ENCODE data around the gene AQP4. TPM values are rescaled to one million over a fixed set of nuclear protein-coding genes. Genes with fewer than 3 reads are reported as not detected.

AQP4 gene
- total RNA-seq, 1 experiment from 2014 or later, result 2.5 TPM

DNA sequence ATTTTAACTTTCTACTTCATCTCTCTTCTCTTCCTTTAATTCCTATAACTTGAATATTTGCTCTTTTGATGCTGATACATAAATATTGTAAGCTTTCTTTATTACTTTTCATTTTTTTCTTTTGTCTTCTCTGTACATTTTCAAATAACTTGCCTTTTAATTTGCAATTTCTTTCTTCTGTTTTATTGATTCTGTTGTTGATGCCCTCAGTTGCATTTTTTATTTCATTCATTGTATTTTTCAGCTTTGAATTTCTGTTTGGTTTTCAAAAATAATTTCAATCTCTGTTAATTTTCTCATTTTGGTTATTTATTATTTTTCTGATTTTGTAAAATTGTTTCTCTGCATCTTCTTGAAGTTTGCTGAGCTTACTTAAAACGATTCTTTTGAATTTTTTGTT lies 47.0 kb downstream of the AQP4 start:
- Mint-ChIP-seq H3K4me1 (ENCODE audit: low read depth, unreplicated experiment) (no peaks in the 10 kb centered on the region), H3K4me3 (ENCODE audit: low read depth, unreplicated experiment) (no peak overlapping the region), H3K36me3 (ENCODE audit: insufficient read depth, unreplicated experiment) (no peaks in the 10 kb centered on the region), H3K9me3 (ENCODE audit: low read depth, unreplicated experiment) (peaks cover 6% of the 10 kb centered on the region), H3K27me3 (ENCODE audit: unreplicated experiment) (no peaks in the 10 kb centered on the region), H3K27ac (ENCODE audit: unreplicated experiment) (no peak overlapping the region)
- no peak for DNase-seq
- intact Hi-C loops (cut with micrococcal nuclease; ENCODE audit: unreplicated experiment), result loop anchor here (10.0 kb wide), 1 partner anchor 366 kb away; the partner anchor contains the start of gene CHST9
- TF ChIP-seq, protein P1, sequence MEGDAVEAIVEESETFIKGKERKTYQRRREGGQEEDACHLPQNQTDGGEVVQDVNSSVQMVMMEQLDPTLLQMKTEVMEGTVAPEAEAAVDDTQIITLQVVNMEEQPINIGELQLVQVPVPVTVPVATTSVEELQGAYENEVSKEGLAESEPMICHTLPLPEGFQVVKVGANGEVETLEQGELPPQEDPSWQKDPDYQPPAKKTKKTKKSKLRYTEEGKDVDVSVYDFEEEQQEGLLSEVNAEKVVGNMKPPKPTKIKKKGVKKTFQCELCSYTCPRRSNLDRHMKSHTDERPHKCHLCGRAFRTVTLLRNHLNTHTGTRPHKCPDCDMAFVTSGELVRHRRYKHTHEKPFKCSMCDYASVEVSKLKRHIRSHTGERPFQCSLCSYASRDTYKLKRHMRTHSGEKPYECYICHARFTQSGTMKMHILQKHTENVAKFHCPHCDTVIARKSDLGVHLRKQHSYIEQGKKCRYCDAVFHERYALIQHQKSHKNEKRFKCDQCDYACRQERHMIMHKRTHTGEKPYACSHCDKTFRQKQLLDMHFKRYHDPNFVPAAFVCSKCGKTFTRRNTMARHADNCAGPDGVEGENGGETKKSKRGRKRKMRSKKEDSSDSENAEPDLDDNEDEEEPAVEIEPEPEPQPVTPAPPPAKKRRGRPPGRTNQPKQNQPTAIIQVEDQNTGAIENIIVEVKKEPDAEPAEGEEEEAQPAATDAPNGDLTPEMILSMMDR (IDR thresholded peaks at IDR 0.05; ENCODE audit: unreplicated experiment), result no peak
- BruUV-seq (replicated peaks), result no TSS peak
- CTCF ChIA-PET, result no interaction called here

DNA sequence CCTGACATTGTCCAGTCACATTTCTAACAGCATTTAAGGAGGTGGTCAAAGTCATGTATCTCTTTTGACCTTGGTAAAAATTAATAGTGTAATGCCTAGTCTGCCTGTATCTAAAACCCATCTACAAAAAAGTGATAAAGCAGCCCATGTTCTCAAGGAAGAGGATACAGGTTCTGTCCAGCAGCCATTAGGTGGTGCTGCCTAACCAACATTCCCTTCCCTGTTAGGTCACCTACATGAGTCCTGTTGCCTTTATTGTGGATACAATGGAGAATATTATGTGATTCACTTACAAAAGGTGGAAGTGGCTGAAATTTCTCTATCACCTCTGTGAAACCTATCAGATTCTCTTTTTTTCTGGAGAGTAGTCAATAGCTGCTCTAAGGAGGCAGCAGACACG lies 52.5 kb downstream of the AQP4 start:
- H3K4me3 Mint-ChIP-seq (ENCODE audit: low read depth, unreplicated experiment), result no peak overlapping the region
- CTCF ChIA-PET, result interaction anchor here (0.8 kb wide), 1 partner anchor 193 kb away, joined by 6 read pairs; no protein-coding TSS in a partner anchor
- H3K9me3 Mint-ChIP-seq (ENCODE audit: low read depth, unreplicated experiment), result peaks cover 4% of the 10 kb centered on the region
- TF ChIP-seq, protein P1 (IDR thresholded peaks at IDR 0.05; ENCODE audit: unreplicated experiment), result peak; percentile 61
- H3K36me3 Mint-ChIP-seq (ENCODE audit: insufficient read depth, unreplicated experiment), result no peaks in the 10 kb centered on the region
- no peak overlapping the region for H3K27ac Mint-ChIP-seq (ENCODE audit: unreplicated experiment)
- H3K27me3 Mint-ChIP-seq (ENCODE audit: unreplicated experiment), result no peaks in the 10 kb centered on the region
- intact Hi-C loops (cut with micrococcal nuclease; ENCODE audit: unreplicated experiment), result loop anchor here (1.0 to 10.0 kb wide), 4 partner anchors 204 to 786 kb away; partner anchors contain the start of gene CHST9
- peaks cover 30% of the 10 kb centered on the region for H3K4me1 Mint-ChIP-seq (ENCODE audit: low read depth, unreplicated experiment)
- no TSS peak for BruUV-seq (replicated peaks)
- DNase-seq, result peak; percentile 54

DNA sequence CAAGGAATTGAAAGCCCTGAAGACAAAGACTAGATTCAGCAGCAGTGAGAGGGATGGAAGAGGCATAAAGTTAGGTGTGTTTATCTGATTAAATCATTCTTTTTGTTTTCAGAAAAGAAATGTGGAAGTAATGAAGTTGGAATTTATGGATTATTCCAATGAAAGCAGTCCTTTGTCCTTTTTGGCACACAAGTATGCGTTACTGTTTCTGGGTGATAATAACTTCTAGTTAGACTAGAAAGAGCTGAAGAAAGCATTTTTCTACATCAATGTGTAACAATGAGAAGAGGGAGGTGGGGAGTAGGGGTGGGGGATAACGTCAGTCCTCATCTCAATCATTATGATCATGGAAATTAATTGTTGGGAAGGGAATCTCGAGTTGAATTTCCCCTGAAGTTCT lies 53.0 kb downstream of the AQP4 start:
- Mint-ChIP-seq H3K4me3 (ENCODE audit: low read depth, unreplicated experiment) (no peak overlapping the region), H3K4me1 (ENCODE audit: low read depth, unreplicated experiment) (peaks cover 30% of the 10 kb centered on the region), H3K27ac (ENCODE audit: unreplicated experiment) (peak overlapping the region; percentile 42), H3K9me3 (ENCODE audit: low read depth, unreplicated experiment) (peaks cover 4% of the 10 kb centered on the region), H3K27me3 (ENCODE audit: unreplicated experiment) (no peaks in the 10 kb centered on the region), H3K36me3 (ENCODE audit: insufficient read depth, unreplicated experiment) (no peaks in the 10 kb centered on the region)
- no peak for DNase-seq
- intact Hi-C loops (cut with micrococcal nuclease; ENCODE audit: unreplicated experiment), result loop anchor here (2.0 to 10.0 kb wide), 3 partner anchors 205 to 786 kb away; partner anchors contain the start of gene CHST9
- no TSS peak for BruUV-seq (replicated peaks)
- CTCF ChIA-PET, result interaction anchor here (0.8 kb wide), 1 partner anchor 193 kb away, joined by 6 read pairs; no protein-coding TSS in a partner anchor
- TF ChIP-seq, protein P1 (IDR thresholded peaks at IDR 0.05; ENCODE audit: unreplicated experiment), result no peak

DNA sequence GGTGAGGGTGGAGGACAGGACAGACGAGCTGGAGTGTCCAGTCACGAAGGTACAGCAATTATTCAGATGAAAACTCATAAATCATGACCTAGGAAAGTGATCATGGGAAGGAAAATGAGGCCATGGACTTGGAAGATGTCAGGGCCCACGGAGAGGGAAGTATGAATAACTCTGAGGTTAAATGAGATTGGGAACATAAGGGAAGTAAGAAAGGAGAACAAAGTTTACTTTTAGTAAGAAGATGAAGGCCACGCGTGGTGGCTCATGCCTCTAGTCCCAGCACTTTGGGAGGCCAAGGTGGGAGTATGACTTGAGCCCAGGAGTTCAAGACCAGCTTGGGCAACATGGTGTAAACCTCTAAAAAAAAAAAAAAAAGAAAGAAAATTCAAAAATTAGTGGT lies 56.2 kb downstream of the AQP4 start:
- DNase-seq, result no peak
- H3K27ac Mint-ChIP-seq (ENCODE audit: unreplicated experiment), result no peak overlapping the region
- intact Hi-C loops (cut with micrococcal nuclease; ENCODE audit: unreplicated experiment), result no loop called here
- H3K27me3 Mint-ChIP-seq (ENCODE audit: unreplicated experiment), result no peaks in the 10 kb centered on the region
- no TSS peak for BruUV-seq (replicated peaks)
- TF ChIP-seq, protein P1 (IDR thresholded peaks at IDR 0.05; ENCODE audit: unreplicated experiment), result no peak
- peaks cover 4% of the 10 kb centered on the region for H3K9me3 Mint-ChIP-seq (ENCODE audit: low read depth, unreplicated experiment)
- no peak overlapping the region for H3K4me3 Mint-ChIP-seq (ENCODE audit: low read depth, unreplicated experiment)
- CTCF ChIA-PET, result no interaction called here
- no peaks in the 10 kb centered on the region for H3K36me3 Mint-ChIP-seq (ENCODE audit: insufficient read depth, unreplicated experiment)
- peaks cover 30% of the 10 kb centered on the region for H3K4me1 Mint-ChIP-seq (ENCODE audit: low read depth, unreplicated experiment)

Measured in Calu3 (cell line).